K562 (cell line): ENCODE results near the gene LRRK1. TPM values are rescaled to one million over a fixed set of nuclear protein-coding genes. Genes with fewer than 3 reads are reported as not detected.

Source experiments
- ATAC-seq: fragments of 200-7000 bp; cut with Tn5 transposase; 3 replicates; pipeline ENCODE4 v1.9.1; 2020; ENCODE audit warnings: moderate library complexity
- BruUV-seq: library from RNA; stranded (reverse); fragments of 400-500 nt; replicated peaks from 2 replicates; lab custom pipeline; 2021; lab: Mats Ljungman, UMichigan
- CTCF ChIA-PET: fragments of 300-600 bp; formaldehyde crosslinking; extraction: SDS; loops from one replicate; lab custom pipeline; 2021; ENCODE audit warnings: low intra/inter-chr PET ratio; lab: Yijun Ruan, JAX
- POLR2A ChIA-PET: fragments of 300-600, 350-650 bp; sonication (Branson Sonifier 250); formaldehyde crosslinking; extraction: SDS; loops from one replicate; lab custom pipeline; 2021; ENCODE audit warnings: antibody characterized with exemption, inconsistent platforms; lab: Yijun Ruan, JAX
- DNase-seq, 4 experiments: peaks; one replicate each; pipeline versions ENCODE4 v3.0.0 to v3.0.0-alpha.2; 2011 to 2018; ENCODE audit warnings: low spot score in 3 of 4, mixed read lengths in 3 of 4; ENCODE audit errors: extremely low read depth in 1 of 4
- FAIRE-seq: peaks from 2 replicates; lab custom pipeline; 2011; peaks lifted over from hg19 to GRCh38; lab: Jason Lieb, UNC
- H2AFZ ChIP-seq: 2 replicates; pipeline ENCODE4 v1.6.0; 2011; ENCODE audit warnings: low read depth, low read length, control low read depth, inconsistent platforms
- H3K27ac ChIP-seq: fragments of 200-600 bp; 3 replicates; pipeline ENCODE4 v1.8.0; 2011; ENCODE audit warnings: low read depth, mild to moderate bottlenecking, control low read depth, inconsistent platforms, low read length, moderate library complexity, mixed read lengths; ENCODE audit errors: extremely low read depth
- H3K27me3 ChIP-seq, 2 experiments: fragments of 300-600 bp in 1 of 2; 2 replicates in 1 of 2; 3 replicates in 1 of 2; pipeline versions ENCODE4 v1.6.0 to v1.8.0; 2011; ENCODE audit warnings: inconsistent platforms in 2 of 2, low read length in 2 of 2, mild to moderate bottlenecking in 1 of 2, mixed read lengths in 1 of 2, moderate library complexity in 1 of 2; ENCODE audit not compliant: control insufficient read depth in 2 of 2, insufficient read depth in 2 of 2
- H3K36me3 ChIP-seq: fragments of 300-600 bp; 3 replicates; pipeline ENCODE4 v1.8.0; 2011; ENCODE audit warnings: mild to moderate bottlenecking, low read length, inconsistent platforms; ENCODE audit not compliant: control insufficient read depth, insufficient read depth
- H3K4me1 ChIP-seq, 2 experiments: fragments of 200-600 bp in 1 of 2; replicated peaks in 1 of 2; 2 replicates in 1 of 2; 3 replicates in 1 of 2; pipeline versions ENCODE4 v1.5.1 to v1.8.0; 2011; ENCODE audit warnings: inconsistent platforms in 2 of 2, low read length in 2 of 2, mild to moderate bottlenecking in 1 of 2, mixed read lengths in 1 of 2, moderate library complexity in 1 of 2; ENCODE audit not compliant: control insufficient read depth in 2 of 2, insufficient read depth in 2 of 2
- H3K4me2 ChIP-seq: 2 replicates; pipeline ENCODE4 v1.6.1; 2011; ENCODE audit warnings: low read length, control low read depth, inconsistent platforms, mixed read lengths; ENCODE audit not compliant: insufficient read depth
- H3K4me3 ChIP-seq: fragments of 200-600 bp; sonication (generic), shearing (Covaris generic); 2 replicates; pipeline ENCODE4 v1.5.1; 2016; ENCODE audit warnings: control low read depth, inconsistent platforms
- H3K79me2 ChIP-seq: fragments of 200-600 bp; 3 replicates; pipeline ENCODE4 v1.8.0; 2011; ENCODE audit warnings: low read length, inconsistent platforms; ENCODE audit not compliant: control insufficient read depth, insufficient read depth
- H3K9ac ChIP-seq, 2 experiments: 2 replicates each; pipeline versions ENCODE4 v1.6.0 to v1.6.1; 2011; ENCODE audit warnings: low read depth in 2 of 2, low read length in 2 of 2, control low read depth in 1 of 2, inconsistent platforms in 1 of 2, mild to moderate bottlenecking in 1 of 2, mixed read lengths in 1 of 2; ENCODE audit not compliant: insufficient read depth in 1 of 2
- H3K9me1 ChIP-seq: one replicate; pipeline ENCODE4 v1.6.0; 2011; ENCODE audit warnings: inconsistent platforms, mild to moderate bottlenecking, low read length, moderate library complexity; ENCODE audit not compliant: control insufficient read depth, insufficient read depth
- H3K9me3 ChIP-seq: replicated peaks from 2 replicates; pipeline ENCODE4 v1.5.1; 2011; ENCODE audit warnings: low read depth, low read length, inconsistent platforms; ENCODE audit not compliant: control insufficient read depth, insufficient read depth
- H4K20me1 ChIP-seq: replicated peaks from 2 replicates; pipeline ENCODE4 v1.6.1; 2011; ENCODE audit warnings: low read length, inconsistent platforms, mixed read lengths; ENCODE audit not compliant: control insufficient read depth, insufficient read depth
- BDP1 ChIP-seq: IDR thresholded peaks from 3 replicates; pipeline ENCODE4 v1.6.1; 2011; ENCODE audit not compliant: insufficient read length, insufficient read depth
- DLX4 ChIP-seq: fragments of 250-450 bp; sonication (Bioruptor Pico); IDR thresholded peaks from 2 replicates; pipeline ENCODE4 v1.6.1; 2021; ENCODE audit warnings: mild to moderate bottlenecking
- E2F4 ChIP-seq: sonication (generic); formaldehyde crosslinking; IDR thresholded peaks from 2 replicates; pipeline ENCODE4 v1.8.0; 2022; ENCODE audit warnings: mild to moderate bottlenecking, low read depth, missing genetic modification reagents
- FOXK2 ChIP-seq, 2 experiments: fragments of 450-650 bp; IDR thresholded peaks in 1 of 2; conservative IDR thresholded peaks in 1 of 2; 2 replicates each; pipeline ENCODE4 v1.6.1; 2016; ENCODE audit warnings: low read depth in 2 of 2, mild to moderate bottlenecking in 1 of 2
- HNRNPH1 ChIP-seq: fragments of 200-400 bp; formaldehyde crosslinking; optimal IDR thresholded peaks from 2 replicates; pipeline ENCODE3; 2017; ENCODE audit warnings: low read depth, mild to moderate bottlenecking, low read length, moderate library complexity
- HNRNPL ChIP-seq: fragments of 200-400 bp; formaldehyde crosslinking; IDR thresholded peaks from 2 replicates; pipeline ENCODE4 v1.6.1; 2017; ENCODE audit warnings: low read depth, mild to moderate bottlenecking, low read length
- NBN ChIP-seq: fragments of 450-650 bp; IDR thresholded peaks from 2 replicates; pipeline ENCODE4 v1.6.1; 2016; ENCODE audit warnings: low read depth, mild to moderate bottlenecking
- RAD21 ChIP-seq, 2 experiments: fragments of 250-450 bp in 1 of 2; fragments of 450-650 bp in 1 of 2; sonication (Bioruptor Pico) in 1 of 2; formaldehyde crosslinking in 1 of 2; IDR thresholded peaks in 1 of 2; conservative IDR thresholded peaks in 1 of 2; 2 replicates each; pipeline versions ENCODE4 v1.4.0 to v1.8.0; 2020 to 2022; ENCODE audit warnings: mild to moderate bottlenecking in 2 of 2, moderate library complexity in 1 of 2
- SAFB ChIP-seq: fragments of 200-400 bp; formaldehyde crosslinking; IDR thresholded peaks from 2 replicates; pipeline ENCODE4 v1.6.1; 2017; ENCODE audit warnings: low read depth, low read length, borderline replicate concordance
- TAF7 ChIP-seq: fragments of 450-650 bp; IDR thresholded peaks from 2 replicates; pipeline ENCODE4 v1.6.1; 2016; ENCODE audit warnings: missing genetic modification characterization, missing compliant biosample characterization
- ZFX ChIP-seq: sonication (generic); formaldehyde crosslinking; IDR thresholded peaks from 2 replicates; pipeline ENCODE4 v1.8.0; 2022; ENCODE audit warnings: mild to moderate bottlenecking, missing genetic modification reagents, moderate library complexity
- ZNF449 ChIP-seq: fragments of 250-450 bp; sonication (Bioruptor Pico); IDR thresholded peaks from 2 replicates; pipeline ENCODE4 v1.8.0; 2022; ENCODE audit warnings: moderate library complexity, mild to moderate bottlenecking, inconsistent platforms
- ZNF584 ChIP-seq: fragments of 200-800 bp; sonication (Bioruptor generic); IDR thresholded peaks from 2 replicates; pipeline ENCODE4 v1.6.1; 2016; ENCODE audit warnings: low read depth, mild to moderate bottlenecking, missing genetic modification characterization, missing compliant biosample characterization
- WGBS: fragments of 100-300 bp; shearing (Covaris generic); methylation state at CpG from one replicate; pipeline ENCODE4 v1.1.6; 2016; ENCODE audit warnings: low coverage, mixed read lengths; ENCODE audit not compliant: insufficient coverage; ENCODE audit errors: missing lambda C conversion rate; 5-methylcytosine and 5-hydroxymethylcytosine counted together
- in situ Hi-C: fragments of 300-500 bp; cut with MboI; formaldehyde crosslinking; loops from 4 replicates; pipeline ENCODE4 v1.15.0; 2018; ENCODE audit warnings: inconsistent platforms, mixed read lengths
- intact Hi-C: fragments of 100-400 bp; cut with micrococcal nuclease; formaldehyde crosslinking; loops from 2 replicates; pipeline ENCODE4 v1.14.2; 2022
- polyA plus RNA-seq, 8 experiments: library from polyadenylated mRNA; depleted of rRNA in 4 of 8; stranded (reverse) in 5 of 8; unstranded in 3 of 8; fragments of >200 nt; fragmentation: Nextera tagmentation in 2 of 8; fragmentation: Illumina TruSeq in 1 of 8; extraction: Ambion mirVana in 2 of 8; extraction: Trizol in 1 of 8; gene quantifications; 2 replicates each; pipeline versions ENCODE4 v1.2.1 to v1.2.3, GENCODE V29; 2011 to 2014; ENCODE audit warnings: inconsistent platforms in 1 of 8, missing spikeins in 1 of 8
- total RNA-seq, 7 experiments: library from RNA; depleted of rRNA in 6 of 7; stranded (reverse); fragments of >200 nt in 6 of 7; fragmentation: Illumina TruSeq in 2 of 7; extraction: Trizol in 2 of 7; gene quantifications; 2 replicates each; pipeline versions ENCODE4 v1.2.1 to v1.2.3, GENCODE V29; 2011 to 2021; ENCODE audit warnings: low replicate concordance in 1 of 7

Gene LRRK1
- total and polyA plus RNA-seq, 9 of the 15 experiments (the other 6 are each of a cell fraction or from before 2014, with no cell fraction given), result 0.01 to 1.5 (median 0.11) TPM

GRCh38 chr15:101020451-101020850 lies 101.3 kb downstream of the LRRK1 start:
- BruUV-seq, result no TSS peak
- no peaks in the 10 kb centered on the region; a peak in 1 of 5 replicates for H3K4me1 ChIP-seq
- H3K27me3 ChIP-seq, result peaks cover 35 to 61% of the 10 kb centered on the region in 2 experiments
- H3K4me3 ChIP-seq, result no peak overlapping the region
- no peak overlapping the region for H2AFZ ChIP-seq
- ChIA-PET CTCF (no interaction called here), POLR2A (interaction anchor here (0.8 kb wide), 1 partner anchor 274 kb away, joined by 3 read pairs; the partner anchor contains the start of gene SNRPA1)
- intact Hi-C loops (no loop called here), in situ Hi-C loops (no loop called here)
- FAIRE-seq (no peak), ATAC-seq (no peak), DNase-seq (no peak)
- H3K9ac ChIP-seq, result no peak overlapping the region
- TF ChIP-seq RAD21 (CRISPR knock-in tag; conservative IDR thresholded peaks at IDR 0.05 in 1 of 2, IDR thresholded peaks at IDR 0.05 in 1 of 2) (0 out of 4 replicates have a peak, but pooled peaks of 1 of the 2 experiments have one; percentile 26), E2F4 (CRISPR knock-in tag) (no peak)
- H3K9me1 ChIP-seq, result no peaks in the 10 kb centered on the region
- H3K36me3 ChIP-seq, result no peaks in the 10 kb centered on the region
- no peaks in the 10 kb centered on the region for H3K79me2 ChIP-seq
- no peak overlapping the region for H3K27ac ChIP-seq
- no peaks in the 10 kb centered on the region for H4K20me1 ChIP-seq
- 8% methylated on average over 5 of the region's 5 CpGs for WGBS
- H3K4me2 ChIP-seq, result no peak overlapping the region
- H3K9me3 ChIP-seq, result no peaks in the 10 kb centered on the region

- Histone ChIP-seq H3K9me3 (no peaks in the 10 kb centered on the region), H3K79me2 (no peaks in the 10 kb centered on the region), H3K9ac (no peak overlapping the region), H3K9me1 (no peaks in the 10 kb centered on the region), H3K27ac (no peak overlapping the region), H3K4me3 (no peak overlapping the region), H2AFZ (no peak overlapping the region), H3K4me1 (no peaks in the 10 kb centered on the region), H4K20me1 (no peaks in the 10 kb centered on the region), H3K36me3 (no peaks in the 10 kb centered on the region), H3K4me2 (no peak overlapping the region), H3K27me3 (peaks cover 40 to 66% of the 10 kb centered on the region in 2 experiments)
- no TSS peak for BruUV-seq
- 10% methylated on average over 10 of the region's 10 CpGs for WGBS
- no peak for ATAC-seq
- FAIRE-seq, result no peak
- no peak for DNase-seq
- intact Hi-C loops (no loop called here), in situ Hi-C loops (no loop called here)
- ChIA-PET POLR2A (interaction anchor here (2.2 kb wide), 1 partner anchor 246 kb away, joined by 7 read pairs; no protein-coding TSS in a partner anchor), CTCF (no interaction called here)
- TF ChIP-seq HNRNPL (no peak), ZNF584 (CRISPR knock-in tag) (no peak), SAFB (no peak), BDP1 (no peak), ZFX (CRISPR knock-in tag) (no peak), NBN (no peak), ZNF449 (CRISPR knock-in tag) (no peak), TAF7 (tag) (no peak), FOXK2 (conservative IDR thresholded peaks at IDR 0.05 in 1 of 2, IDR thresholded peaks at IDR 0.05 in 1 of 2; ENCODE audit: low read depth in 2 of 2) (no peak), DLX4 (CRISPR knock-in tag) (no peak), HNRNPH1 (no peak)
These were observed 101.8 kb downstream of the LRRK1 start for GRCh38 chr15:101020945-101021344.
